Astrocyte (in vitro differentiated cells and primary cell): ENCODE data around the gene PAX3. TPM values are rescaled to one million over a fixed set of nuclear protein-coding genes. Genes with fewer than 3 reads are reported as not detected.
A peak's percentile ranks its signal among the peaks of the same experiment; 100 is the strongest.

Experiments
- DNase-seq: peaks from one replicate; pipeline ENCODE4 v3.0.0-alpha.2; 2010; ENCODE audit warnings: low read depth
- FAIRE-seq: peaks from 2 replicates; lab custom pipeline; 2011; peaks lifted over from hg19 to GRCh38; lab: Jason Lieb, UNC
- H2AFZ ChIP-seq: 2 replicates; pipeline ENCODE4 v1.6.0; 2012; ENCODE audit warnings: low read depth, low read length, inconsistent platforms
- H3K27ac ChIP-seq: 2 replicates; pipeline ENCODE4 v1.5.1; 2011; ENCODE audit warnings: low read depth, low read length, inconsistent platforms
- H3K27me3 ChIP-seq: 2 replicates; pipeline ENCODE4 v1.6.0; 2011; ENCODE audit warnings: low read length, inconsistent platforms; ENCODE audit not compliant: insufficient read depth
- H3K36me3 ChIP-seq: 2 replicates; pipeline ENCODE4 v1.5.1; 2011; ENCODE audit warnings: low read length, inconsistent platforms; ENCODE audit not compliant: insufficient read depth
- H3K4me1 ChIP-seq: 2 replicates; pipeline ENCODE4 v1.5.1; 2011; ENCODE audit warnings: low read length, inconsistent platforms; ENCODE audit not compliant: insufficient read depth
- H3K4me2 ChIP-seq: 2 replicates; pipeline ENCODE4 v1.6.0; 2012; ENCODE audit warnings: low read length, inconsistent platforms
- H3K4me3 ChIP-seq: 2 replicates; pipeline ENCODE4 v1.5.1; 2011; ENCODE audit warnings: low read depth, mild to moderate bottlenecking, low read length, inconsistent platforms; ENCODE audit not compliant: insufficient read depth
- H3K79me2 ChIP-seq: 2 replicates; pipeline ENCODE4 v1.6.0; 2012; ENCODE audit warnings: mild to moderate bottlenecking, low read length, inconsistent platforms; ENCODE audit not compliant: insufficient read depth
- H3K9ac ChIP-seq: 2 replicates; pipeline ENCODE4 v1.6.0; 2012; ENCODE audit warnings: mild to moderate bottlenecking, low read length, inconsistent platforms
- H3K9me3 ChIP-seq: 2 replicates; pipeline ENCODE4 v1.5.1; 2012; ENCODE audit warnings: low read depth, mild to moderate bottlenecking, low read length, inconsistent platforms; ENCODE audit not compliant: insufficient read depth
- H4K20me1 ChIP-seq: 2 replicates; pipeline ENCODE4 v1.6.0; 2012; ENCODE audit warnings: low read length, inconsistent platforms; ENCODE audit not compliant: insufficient read depth
- H3K27ac Mint-ChIP-seq: one replicate; pipeline ENCODE4 v1.8.0; 2021; ENCODE audit warnings: mild to moderate bottlenecking, mixed read lengths; ENCODE audit not compliant: unreplicated experiment
- H3K27me3 Mint-ChIP-seq: one replicate; pipeline ENCODE4 v1.8.0; 2021; ENCODE audit warnings: low read depth, mixed read lengths; ENCODE audit not compliant: unreplicated experiment
- H3K36me3 Mint-ChIP-seq: one replicate; pipeline ENCODE4 v1.8.0; 2021; ENCODE audit warnings: low read depth, mixed read lengths; ENCODE audit not compliant: unreplicated experiment
- H3K4me1 Mint-ChIP-seq: one replicate; pipeline ENCODE4 v1.8.0; 2021; ENCODE audit warnings: low read depth, mixed read lengths; ENCODE audit not compliant: unreplicated experiment
- H3K4me3 Mint-ChIP-seq: one replicate; pipeline ENCODE4 v1.8.0; 2021; ENCODE audit warnings: mild to moderate bottlenecking, moderate library complexity, mixed read lengths; ENCODE audit not compliant: unreplicated experiment
- H3K9me3 Mint-ChIP-seq: one replicate; pipeline ENCODE4 v1.8.0; 2021; ENCODE audit warnings: mild to moderate bottlenecking, mixed read lengths; ENCODE audit not compliant: unreplicated experiment
- EZH2 ChIP-seq: IDR thresholded peaks from 2 replicates; pipeline ENCODE4 v1.6.1; 2012; ENCODE audit warnings: mild to moderate bottlenecking, low read length, inconsistent platforms; ENCODE audit not compliant: insufficient read depth
- total RNA-seq: library from RNA; stranded (reverse); gene quantifications from 2 replicates; pipeline ENCODE4 v1.2.1, GENCODE V29; 2021
- TF ChIP-seq, protein P1 (sequence below): IDR thresholded peaks from 2 replicates; pipeline ENCODE4 v1.5.1; 2011; ENCODE audit warnings: low read depth, mild to moderate bottlenecking, inconsistent platforms, low read length, moderate library complexity; ENCODE audit not compliant: insufficient read depth

The PAX3 gene
- total RNA-seq, 1 donor from 2014 or later = not detected

- TF ChIP-seq, protein P1, sequence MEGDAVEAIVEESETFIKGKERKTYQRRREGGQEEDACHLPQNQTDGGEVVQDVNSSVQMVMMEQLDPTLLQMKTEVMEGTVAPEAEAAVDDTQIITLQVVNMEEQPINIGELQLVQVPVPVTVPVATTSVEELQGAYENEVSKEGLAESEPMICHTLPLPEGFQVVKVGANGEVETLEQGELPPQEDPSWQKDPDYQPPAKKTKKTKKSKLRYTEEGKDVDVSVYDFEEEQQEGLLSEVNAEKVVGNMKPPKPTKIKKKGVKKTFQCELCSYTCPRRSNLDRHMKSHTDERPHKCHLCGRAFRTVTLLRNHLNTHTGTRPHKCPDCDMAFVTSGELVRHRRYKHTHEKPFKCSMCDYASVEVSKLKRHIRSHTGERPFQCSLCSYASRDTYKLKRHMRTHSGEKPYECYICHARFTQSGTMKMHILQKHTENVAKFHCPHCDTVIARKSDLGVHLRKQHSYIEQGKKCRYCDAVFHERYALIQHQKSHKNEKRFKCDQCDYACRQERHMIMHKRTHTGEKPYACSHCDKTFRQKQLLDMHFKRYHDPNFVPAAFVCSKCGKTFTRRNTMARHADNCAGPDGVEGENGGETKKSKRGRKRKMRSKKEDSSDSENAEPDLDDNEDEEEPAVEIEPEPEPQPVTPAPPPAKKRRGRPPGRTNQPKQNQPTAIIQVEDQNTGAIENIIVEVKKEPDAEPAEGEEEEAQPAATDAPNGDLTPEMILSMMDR = no peak
- no peak for TF ChIP-seq EZH2
- peak overlapping the region; percentile 76 for H3K9ac ChIP-seq
- H3K9me3 Mint-ChIP-seq = no peaks in the 10 kb centered on the region
- no peaks in the 10 kb centered on the region for H3K36me3 Mint-ChIP-seq
- no peak for DNase-seq
- H3K4me2 ChIP-seq = peak overlapping the region; percentile 87
- H3K36me3 ChIP-seq = no peaks in the 10 kb centered on the region
- no peaks in the 10 kb centered on the region for H3K4me1 Mint-ChIP-seq
- peaks cover 96% of the 10 kb centered on the region for H3K27me3 Mint-ChIP-seq
- H3K27ac ChIP-seq = peak overlapping the region; percentile 84
- no peaks in the 10 kb centered on the region for H3K9me3 ChIP-seq
- peaks cover 44% of the 10 kb centered on the region for H3K27me3 ChIP-seq
- H3K79me2 ChIP-seq = peaks cover 10% of the 10 kb centered on the region
- H4K20me1 ChIP-seq = no peaks in the 10 kb centered on the region
- H3K4me3 ChIP-seq = peak overlapping the region; percentile 50
- peak overlapping the region; percentile 44 for H3K27ac Mint-ChIP-seq
- H3K4me3 Mint-ChIP-seq = peak overlapping the region; percentile 41
- no peak for FAIRE-seq
- H3K4me1 ChIP-seq = peaks cover 12% of the 10 kb centered on the region
- no peak overlapping the region for H2AFZ ChIP-seq
These were observed 9.3 kb downstream of the PAX3 start for GRCh38 chr2:222289278-222290160.

GRCh38 chr2:222288590-222289277 is 10.1 kb downstream of the PAX3 start:
- Histone ChIP-seq H3K9me3 (no peaks in the 10 kb centered on the region), H3K79me2 (peaks cover 2% of the 10 kb centered on the region), H2AFZ (no peak overlapping the region), H3K4me2 (peak overlapping the region; percentile 87), H3K27ac (no peak overlapping the region), H4K20me1 (no peaks in the 10 kb centered on the region), H3K36me3 (no peaks in the 10 kb centered on the region), H3K27me3 (peaks cover 39% of the 10 kb centered on the region), H3K4me1 (peaks cover 8% of the 10 kb centered on the region), H3K9ac (peak overlapping the region; percentile 76), H3K4me3 (peak overlapping the region; percentile 50)
- DNase-seq (no peak), FAIRE-seq (no peak)
- no peaks in the 10 kb centered on the region for H3K4me1 Mint-ChIP-seq
- H3K27me3 Mint-ChIP-seq = peaks cover 96% of the 10 kb centered on the region
- no peak overlapping the region for H3K4me3 Mint-ChIP-seq
- no peaks in the 10 kb centered on the region for H3K9me3 Mint-ChIP-seq
- no peaks in the 10 kb centered on the region for H3K36me3 Mint-ChIP-seq
- peak overlapping the region; percentile 41 for H3K27ac Mint-ChIP-seq
- TF ChIP-seq, protein P1 = no peak
- TF ChIP-seq EZH2 = no peak
